Amniotic epithelial cell (primary cell): ENCODE results near the gene EGR1.
"Not testable (repeated sequence)": the region's sequence is repeated elsewhere in the genome, so short reads cannot be mapped to it uniquely, and the experiment has no call there.

Source experiments
- DNase-seq: peaks from one replicate; pipeline ENCODE4 v3.0.0-alpha.2; 2010; ENCODE audit warnings: low read depth

Gene EGR1

GRCh38 chr5:138469540-138470321 is 4.5 kb downstream of the EGR1 start:
- peak; percentile 90 for DNase-seq

DNA sequence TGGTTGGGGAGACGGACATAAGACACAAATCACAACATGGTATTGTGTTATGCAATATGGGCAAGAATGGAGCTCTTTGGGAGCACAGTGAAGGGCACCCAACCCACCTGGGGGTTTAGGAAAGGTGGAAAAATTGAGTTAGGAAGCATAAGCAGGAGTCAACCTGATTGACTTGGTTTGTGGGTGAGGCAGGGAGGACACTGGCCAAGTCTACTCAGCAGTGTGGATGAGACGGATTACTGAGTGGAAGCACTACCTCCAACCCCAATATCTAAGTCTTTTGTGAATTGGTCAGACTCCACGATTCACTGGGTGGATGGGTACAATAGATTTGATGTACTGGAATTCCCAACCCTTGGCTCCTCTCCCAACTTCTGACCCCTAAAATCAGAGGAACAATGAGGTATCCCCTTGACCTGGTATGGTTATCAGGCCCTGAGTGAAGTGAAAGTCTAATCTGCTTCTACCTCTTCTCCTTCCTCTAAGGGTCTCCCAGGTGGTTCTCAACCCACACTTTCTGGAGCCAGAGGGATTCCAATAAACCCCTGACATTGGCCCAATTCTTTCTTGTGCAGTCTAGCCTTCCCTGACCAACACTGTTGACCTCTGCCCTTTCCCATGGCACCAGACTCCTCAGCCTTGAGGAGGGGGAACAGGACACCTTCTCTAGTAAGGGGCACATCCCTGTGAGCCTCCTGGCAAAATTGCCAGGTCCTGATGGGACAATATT is 5.2 kb downstream of the EGR1 start:
- no peak for DNase-seq

- DNase-seq: no peak
Measured at GRCh38 chr5:138471052-138471361, 5.7 kb downstream of the EGR1 start.

DNA sequence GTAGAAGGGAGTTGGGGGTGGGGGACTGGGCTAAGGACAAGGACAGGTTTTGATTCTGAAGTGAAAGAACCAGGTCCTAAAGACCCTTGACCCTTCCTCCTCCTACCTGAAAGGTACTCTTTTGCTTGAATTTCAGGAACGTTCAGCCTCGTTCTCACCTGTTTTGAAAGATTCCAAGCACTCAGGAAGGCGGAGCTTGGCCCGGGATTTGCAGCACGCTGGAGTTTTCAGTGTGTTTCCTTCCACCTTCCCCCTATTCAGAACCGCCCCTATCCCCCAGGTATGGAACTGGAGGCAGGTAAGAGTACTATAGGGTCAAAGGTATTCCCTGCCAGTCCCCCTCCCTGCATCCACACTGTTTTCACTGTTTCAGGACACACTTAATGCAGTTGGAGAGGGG is 7.1 kb downstream of the EGR1 start:
- DNase-seq: no peak

DNA sequence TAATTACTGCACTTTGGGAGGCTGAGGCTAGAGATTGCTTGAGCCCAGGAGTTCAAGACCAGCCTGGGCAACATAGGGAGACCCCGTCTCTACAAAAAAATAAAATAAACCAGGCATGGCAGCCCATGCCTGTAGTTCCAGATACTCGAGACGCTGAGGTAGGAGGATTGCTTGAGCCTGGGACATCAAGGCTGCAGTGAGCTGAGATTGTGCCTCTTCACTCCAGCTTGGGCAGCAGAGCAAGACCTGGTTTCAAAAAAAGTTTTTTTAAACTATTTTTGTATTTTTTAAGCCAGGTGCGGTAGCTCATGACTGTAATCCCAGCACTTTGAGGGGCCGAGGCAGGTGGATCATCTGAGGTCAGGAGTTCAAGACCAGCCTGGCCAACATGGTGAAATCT is 7.9 kb downstream of the EGR1 start:
- DNase-seq: not testable (repeated sequence)

DNA sequence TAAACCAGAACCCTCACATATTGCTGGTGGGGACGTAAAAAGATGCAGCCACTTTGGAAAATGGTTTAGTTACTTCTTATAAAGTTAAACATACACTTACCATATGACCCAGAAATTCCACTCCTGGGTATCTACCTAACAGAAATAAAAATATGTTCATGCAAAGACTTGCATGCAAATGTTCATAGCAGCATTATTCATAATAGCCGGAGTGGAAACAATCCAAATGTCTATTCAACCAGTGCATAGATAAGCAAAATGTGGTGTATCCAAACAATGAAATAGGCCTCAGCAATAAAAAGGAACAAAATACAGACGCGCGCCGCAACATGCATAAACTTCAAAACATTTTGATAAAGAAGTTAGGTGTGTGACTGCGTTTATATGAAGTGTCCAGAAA is 11.6 kb downstream of the EGR1 start:
- no peak for DNase-seq

GRCh38 chr5:138482638-138483037 is 17.4 kb downstream of the EGR1 start:
- no peak for DNase-seq

GRCh38 chr5:138488481-138488945 is 23.2 kb downstream of the EGR1 start:
- peak; percentile 74 for DNase-seq

DNA sequence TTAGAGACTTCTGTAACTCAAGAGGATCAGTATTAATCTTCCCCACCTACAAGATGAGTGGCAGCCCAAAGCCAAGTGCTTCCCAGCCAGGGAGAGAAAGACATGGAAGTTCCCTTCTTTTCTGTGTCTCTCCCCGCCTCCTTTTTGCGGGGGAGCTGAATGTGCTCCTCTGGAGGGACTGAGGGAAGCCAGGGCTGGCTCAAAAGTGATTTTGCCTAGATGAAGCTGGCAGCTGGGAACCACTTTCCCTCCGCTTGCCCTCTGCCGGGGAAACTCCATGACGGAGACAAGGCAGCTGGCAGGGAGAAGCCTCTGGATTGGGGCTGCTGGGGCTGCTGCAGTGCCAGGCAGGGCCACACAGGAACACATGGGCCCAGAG is 24.4 kb downstream of the EGR1 start:
- DNase-seq: no peak

DNA sequence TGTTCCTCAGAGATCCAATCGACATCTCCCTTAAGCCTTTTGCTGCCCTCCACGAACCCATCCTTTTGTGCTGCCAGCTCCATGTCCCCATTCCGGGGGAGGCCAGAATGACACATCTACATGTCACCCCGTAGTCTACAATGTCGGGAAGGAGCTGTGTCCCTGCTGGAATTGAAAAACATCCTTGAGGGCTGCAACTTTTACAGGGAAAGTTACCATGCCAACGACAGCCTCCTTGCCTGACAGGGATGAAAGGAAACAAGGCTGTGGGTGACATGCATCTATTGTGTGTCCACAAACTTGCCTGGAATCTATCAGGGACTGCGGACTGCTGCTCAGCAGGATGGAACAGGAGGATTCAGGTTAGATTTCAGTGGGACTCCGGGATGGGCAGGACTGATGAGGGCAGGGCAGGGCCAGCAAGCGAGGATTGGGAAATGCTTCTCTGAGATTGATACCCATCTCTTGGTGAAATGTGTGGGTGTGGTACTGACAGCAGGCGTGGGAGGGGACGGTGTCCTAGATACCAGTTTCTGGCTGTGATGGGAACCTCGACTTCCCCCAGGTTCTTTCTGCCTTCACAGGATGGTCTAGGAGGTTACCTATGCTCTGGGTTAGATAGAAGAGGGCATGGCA is 25.5 kb downstream of the EGR1 start:
- DNase-seq: no peak

DNA sequence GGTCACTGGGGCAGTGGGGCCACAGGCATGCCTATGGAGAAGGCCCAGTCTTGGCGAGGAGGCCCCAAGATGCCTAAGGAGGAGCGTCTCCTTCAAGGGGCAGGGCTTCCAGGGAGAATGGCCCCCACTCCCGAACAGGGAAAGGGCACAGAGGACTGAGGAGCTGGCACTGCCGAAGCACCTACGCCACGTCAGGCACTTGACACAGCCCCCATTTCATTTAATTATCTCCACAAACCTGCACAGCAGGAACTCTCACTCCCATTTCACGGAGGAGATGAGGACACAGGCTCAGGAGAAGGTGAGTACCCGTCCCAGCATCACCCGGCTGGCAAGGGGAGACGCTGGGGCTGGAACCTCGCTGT is 26.0 kb downstream of the EGR1 start:
- no peak for DNase-seq

DNA sequence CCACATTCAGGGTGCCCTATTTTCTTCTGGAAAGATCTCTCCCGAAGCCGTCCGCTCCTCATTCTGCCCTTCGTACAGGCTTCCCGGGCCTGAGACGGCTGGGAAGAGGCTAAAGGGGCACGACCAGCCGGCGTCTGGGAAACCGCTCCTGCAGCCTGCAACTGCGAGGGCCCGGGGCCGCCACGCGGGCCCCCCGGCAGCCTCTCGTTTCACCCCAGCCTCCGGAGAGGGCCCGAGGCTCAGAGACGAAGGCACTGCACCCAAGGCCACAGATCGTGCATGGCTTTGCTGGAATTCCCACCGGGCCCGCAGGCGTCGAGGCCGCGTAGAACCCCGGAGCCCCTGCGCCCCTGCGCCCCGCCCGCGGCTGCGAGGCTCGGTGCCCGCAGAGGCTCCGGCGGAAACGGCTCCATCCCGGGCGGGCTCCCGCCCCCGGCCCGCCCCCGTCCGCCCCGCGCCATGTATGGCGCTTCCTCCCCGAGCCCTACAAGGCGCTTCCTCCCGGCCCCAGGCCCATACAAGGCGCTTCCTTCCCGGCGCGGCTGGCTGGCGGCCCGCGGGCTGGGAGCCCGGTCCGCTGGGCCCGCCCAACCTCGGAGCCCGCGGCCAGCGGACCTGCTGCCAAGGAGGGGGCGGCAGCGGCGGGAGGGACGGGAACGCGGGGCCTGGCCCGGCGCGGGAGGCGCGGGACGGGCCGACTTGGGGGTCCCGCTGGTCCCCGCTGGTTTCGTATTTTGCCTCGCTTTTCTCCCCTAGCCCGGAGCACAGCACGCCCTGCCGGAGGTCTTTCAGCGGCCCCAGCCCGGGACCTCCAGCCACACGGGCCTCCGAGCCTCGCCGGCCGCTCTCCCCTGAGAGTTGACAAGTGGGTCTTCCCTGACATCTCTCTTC is 26.6 kb downstream of the EGR1 start:
- peak; percentile 89 for DNase-seq

GRCh38 chr5:138492560-138493045 is 27.3 kb downstream of the EGR1 start:
- DNase-seq: no peak

DNA sequence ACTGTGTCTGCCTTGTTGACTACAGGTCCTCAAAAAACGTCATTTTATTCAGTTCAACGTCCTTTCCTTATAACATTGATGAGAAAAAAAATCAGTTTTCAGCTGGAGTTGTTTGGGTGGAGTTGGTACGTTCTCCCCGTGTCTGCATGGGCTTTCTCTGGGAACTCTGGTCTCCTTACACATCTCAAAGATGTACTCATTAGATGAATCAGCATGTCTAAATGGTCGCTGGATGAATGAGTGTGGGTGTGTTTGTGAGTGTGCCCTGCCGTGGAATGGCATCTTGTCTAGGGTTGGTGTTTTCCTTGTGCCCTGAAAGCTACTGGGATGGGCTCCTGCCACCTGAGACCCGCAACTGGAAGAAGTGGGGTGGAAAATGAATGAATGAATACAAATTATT is 30.1 kb downstream of the EGR1 start:
- DNase-seq: no peak

- no peak for DNase-seq
Measured at GRCh38 chr5:138498376-138498775, 33.1 kb downstream of the EGR1 start.

- no peak for DNase-seq
Measured at GRCh38 chr5:138502121-138502520, 36.8 kb downstream of the EGR1 start.

GRCh38 chr5:138502521-138502920 is 37.2 kb downstream of the EGR1 start:
- DNase-seq: no peak

- DNase-seq: peak; percentile 62
Measured at GRCh38 chr5:138503487-138504270, 38.4 kb downstream of the EGR1 start.

DNA sequence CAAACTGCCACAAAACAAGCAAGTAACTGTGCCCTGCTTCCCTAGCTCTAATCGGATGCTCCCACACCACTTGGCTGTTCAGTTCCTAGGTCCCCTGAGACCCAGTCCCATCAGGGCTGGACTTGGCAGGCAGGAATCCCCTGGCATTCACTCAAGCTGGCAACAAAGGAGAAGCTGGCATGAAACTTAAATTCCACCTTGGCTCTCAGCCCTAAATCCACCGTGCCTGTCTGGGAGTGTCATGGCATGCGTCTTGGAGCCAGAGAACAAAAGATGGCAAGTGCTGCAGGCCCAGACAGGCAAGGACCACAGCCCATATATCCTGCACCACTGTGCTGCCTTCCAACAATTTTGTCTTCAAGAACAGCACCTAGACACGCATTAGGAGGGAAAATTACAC is 39.5 kb downstream of the EGR1 start:
- DNase-seq: no peak

- DNase-seq: no peak
Measured at GRCh38 chr5:138506370-138507306, 41.4 kb downstream of the EGR1 start.
